Kidney epithelial cell (primary cell): ENCODE results near the gene EIF2S2. TPM values are rescaled to one million over a fixed set of nuclear protein-coding genes. Genes with fewer than 3 reads are reported as not detected.
A peak's percentile ranks its signal among the peaks of the same experiment; 100 is the strongest.

Source experiments
- DNase-seq: peaks from one replicate; pipeline ENCODE4 v3.0.0-alpha.2; 2010; ENCODE audit warnings: low read depth
- H3K27me3 ChIP-seq: 2 replicates; pipeline ENCODE4 v1.6.0; 2011; ENCODE audit warnings: low read length; ENCODE audit not compliant: control insufficient read depth, insufficient read depth
- H3K36me3 ChIP-seq: 2 replicates; pipeline ENCODE4 v1.5.1; 2011; ENCODE audit warnings: low read length; ENCODE audit not compliant: control insufficient read depth, insufficient read depth
- H3K4me3 ChIP-seq: 2 replicates; pipeline ENCODE4 v1.5.1; 2011; ENCODE audit warnings: low read depth, mild to moderate bottlenecking, control low read depth, low read length
- total RNA-seq: library from RNA; depleted of rRNA; stranded (reverse); fragments of >200 nt; gene quantifications from 2 replicates; pipeline ENCODE4 v1.2.3, GENCODE V29; 2015
- TF ChIP-seq, protein P1 (sequence below): IDR thresholded peaks from 2 replicates; pipeline ENCODE4 v1.5.1; 2011; ENCODE audit warnings: mild to moderate bottlenecking, moderate library complexity, low read length, control low read depth, inconsistent platforms; ENCODE audit not compliant: insufficient read depth, poor library complexity, severe bottlenecking

Gene EIF2S2
- total RNA-seq, 1 donor from 2014 or later = 132 TPM

DNA sequence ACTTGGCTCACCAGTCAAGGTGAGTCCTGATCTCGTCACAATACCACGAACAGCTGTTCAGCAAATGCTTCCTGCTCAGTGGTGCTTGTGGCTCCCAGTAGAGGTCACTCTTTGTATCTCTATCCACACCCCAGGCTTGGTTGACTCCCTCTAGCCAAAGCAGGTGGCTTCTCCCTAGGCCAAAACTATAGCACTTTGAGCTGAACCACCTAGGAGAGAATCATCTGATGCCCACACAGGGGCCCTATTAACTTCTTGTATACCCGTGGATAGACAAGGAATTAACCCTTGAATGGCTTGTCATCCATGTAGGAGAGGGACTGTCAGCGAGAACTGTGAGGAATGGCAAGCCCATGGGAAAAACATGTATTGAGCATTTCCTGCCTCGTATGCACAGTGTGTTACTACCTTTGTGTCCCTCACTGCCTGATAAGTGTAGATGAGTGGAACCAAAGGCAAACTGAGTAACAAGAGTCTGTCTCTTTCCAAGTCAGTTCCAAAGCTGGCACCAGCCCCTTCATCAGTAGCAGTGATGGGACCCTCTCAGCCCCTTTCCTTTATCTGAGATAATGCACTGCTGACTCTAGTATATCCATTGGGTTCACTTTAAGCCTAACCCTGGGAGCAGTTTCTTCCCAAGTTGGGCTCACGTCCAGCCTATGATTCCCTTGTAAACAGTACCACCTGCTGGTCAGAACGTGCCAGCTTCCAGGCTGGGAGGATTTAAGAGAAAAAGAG lies 42.5 kb downstream of the EIF2S2 start:
- TF ChIP-seq, protein P1, sequence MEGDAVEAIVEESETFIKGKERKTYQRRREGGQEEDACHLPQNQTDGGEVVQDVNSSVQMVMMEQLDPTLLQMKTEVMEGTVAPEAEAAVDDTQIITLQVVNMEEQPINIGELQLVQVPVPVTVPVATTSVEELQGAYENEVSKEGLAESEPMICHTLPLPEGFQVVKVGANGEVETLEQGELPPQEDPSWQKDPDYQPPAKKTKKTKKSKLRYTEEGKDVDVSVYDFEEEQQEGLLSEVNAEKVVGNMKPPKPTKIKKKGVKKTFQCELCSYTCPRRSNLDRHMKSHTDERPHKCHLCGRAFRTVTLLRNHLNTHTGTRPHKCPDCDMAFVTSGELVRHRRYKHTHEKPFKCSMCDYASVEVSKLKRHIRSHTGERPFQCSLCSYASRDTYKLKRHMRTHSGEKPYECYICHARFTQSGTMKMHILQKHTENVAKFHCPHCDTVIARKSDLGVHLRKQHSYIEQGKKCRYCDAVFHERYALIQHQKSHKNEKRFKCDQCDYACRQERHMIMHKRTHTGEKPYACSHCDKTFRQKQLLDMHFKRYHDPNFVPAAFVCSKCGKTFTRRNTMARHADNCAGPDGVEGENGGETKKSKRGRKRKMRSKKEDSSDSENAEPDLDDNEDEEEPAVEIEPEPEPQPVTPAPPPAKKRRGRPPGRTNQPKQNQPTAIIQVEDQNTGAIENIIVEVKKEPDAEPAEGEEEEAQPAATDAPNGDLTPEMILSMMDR = peak; percentile 85
- Histone ChIP-seq H3K27me3 (no peaks in the 10 kb centered on the region), H3K4me3 (no peak overlapping the region), H3K36me3 (no peaks in the 10 kb centered on the region)
- peak; percentile 19 for DNase-seq

DNA sequence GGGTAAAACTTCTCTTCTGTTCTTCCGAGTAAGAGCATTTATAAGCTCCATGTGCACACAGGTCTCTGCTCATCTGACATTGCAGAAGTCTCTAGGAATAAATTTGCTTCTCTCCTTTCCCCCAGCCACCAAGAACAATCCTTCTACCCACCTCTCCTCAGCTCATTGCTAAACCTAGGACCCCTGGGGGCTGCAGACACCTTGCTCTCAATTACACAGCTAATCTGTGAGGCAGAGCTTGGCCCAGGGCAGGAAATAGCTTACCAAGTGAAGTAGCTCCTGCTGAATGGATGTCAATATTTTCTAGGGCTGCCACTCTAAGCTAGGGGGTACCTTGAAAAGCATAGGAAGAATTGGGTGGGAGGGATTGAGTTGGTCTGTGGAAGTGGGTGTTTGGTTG lies 44.0 kb downstream of the EIF2S2 start:
- no peak overlapping the region for H3K4me3 ChIP-seq
- H3K27me3 ChIP-seq = no peaks in the 10 kb centered on the region
- TF ChIP-seq, protein P1 = no peak
- no peaks in the 10 kb centered on the region for H3K36me3 ChIP-seq
- DNase-seq = no peak

DNA sequence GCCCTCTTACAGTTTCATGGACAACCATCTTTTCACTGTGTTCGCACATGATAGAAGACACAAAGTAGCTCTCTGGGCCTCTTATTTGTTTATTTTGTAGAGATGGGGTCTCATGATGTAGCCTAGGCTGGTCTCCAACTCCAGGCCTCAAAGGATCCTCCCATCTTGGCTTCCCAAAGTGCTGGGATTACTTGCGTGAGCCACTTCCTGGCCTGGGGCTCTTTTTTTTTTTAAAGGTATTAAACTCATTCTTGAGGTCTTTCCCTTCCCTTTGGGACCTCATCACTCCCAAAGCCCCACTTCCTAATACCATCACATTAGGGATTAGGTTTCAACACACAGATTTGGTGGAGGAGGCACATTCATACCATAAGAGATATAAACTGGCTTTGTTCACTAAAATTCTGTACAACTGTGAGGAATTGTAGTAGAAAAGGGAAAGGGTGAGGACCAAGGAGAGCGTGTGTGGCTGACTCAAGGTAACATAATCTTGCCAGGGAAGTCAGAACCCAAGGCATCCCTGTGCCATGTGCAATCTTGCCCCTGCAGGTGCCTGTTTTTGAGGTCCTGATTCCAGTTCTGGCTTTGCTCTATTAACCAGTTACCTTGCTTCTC lies 45.5 kb downstream of the EIF2S2 start:
- H3K27me3 ChIP-seq = no peaks in the 10 kb centered on the region
- DNase-seq = no peak
- TF ChIP-seq, protein P1 = no peak
- H3K4me3 ChIP-seq = no peak overlapping the region
- H3K36me3 ChIP-seq = no peaks in the 10 kb centered on the region

DNA sequence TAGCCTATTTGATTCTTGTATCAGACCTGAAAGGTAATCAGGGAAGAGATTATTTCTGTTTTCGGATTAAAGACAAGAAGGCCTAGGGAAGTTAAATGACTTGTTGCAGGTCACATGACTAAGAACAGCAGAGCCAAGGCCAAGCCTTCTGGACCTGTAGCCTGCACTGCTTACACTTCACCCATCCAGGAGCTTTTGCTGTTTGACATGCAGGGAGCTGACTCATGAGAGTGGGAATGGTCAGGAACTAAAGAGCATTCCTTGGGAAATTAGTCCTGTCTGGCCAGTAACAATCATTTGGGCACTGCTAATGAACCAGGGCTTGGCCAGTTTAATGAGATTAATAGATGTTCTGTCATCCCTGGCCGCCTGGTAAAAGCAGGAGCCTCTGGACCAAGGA lies 46.8 kb downstream of the EIF2S2 start:
- Histone ChIP-seq H3K36me3 (no peaks in the 10 kb centered on the region), H3K4me3 (no peak overlapping the region), H3K27me3 (no peaks in the 10 kb centered on the region)
- peak; percentile 37 for DNase-seq
- TF ChIP-seq, protein P1 = no peak

DNA sequence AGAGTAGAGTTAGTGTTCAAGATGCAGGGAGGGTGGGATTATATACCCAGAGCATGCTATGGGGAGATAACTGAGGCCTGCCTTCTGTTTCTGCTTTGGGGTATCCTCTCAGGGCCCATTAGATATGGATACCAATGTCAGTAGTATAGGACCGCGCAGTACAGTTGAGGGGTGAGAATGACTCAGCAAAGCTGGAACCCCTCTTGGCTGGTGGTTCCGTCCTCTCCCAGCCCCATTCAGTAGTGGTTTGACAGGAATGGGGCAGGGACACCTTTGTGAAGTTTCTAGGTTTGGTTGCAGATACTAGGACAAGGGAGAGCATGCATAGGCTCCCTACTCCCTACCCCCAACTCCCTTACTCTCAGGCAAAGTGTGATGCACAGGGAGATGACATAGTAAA lies 47.8 kb downstream of the EIF2S2 start:
- Histone ChIP-seq H3K27me3 (no peaks in the 10 kb centered on the region), H3K36me3 (no peaks in the 10 kb centered on the region), H3K4me3 (no peak overlapping the region)
- TF ChIP-seq, protein P1 = no peak
- no peak for DNase-seq
